ENCODE results near the gene PEPD.
A peak's percentile ranks its signal among the peaks of the same experiment; 100 is the strongest.

Gene PEPD

DNA sequence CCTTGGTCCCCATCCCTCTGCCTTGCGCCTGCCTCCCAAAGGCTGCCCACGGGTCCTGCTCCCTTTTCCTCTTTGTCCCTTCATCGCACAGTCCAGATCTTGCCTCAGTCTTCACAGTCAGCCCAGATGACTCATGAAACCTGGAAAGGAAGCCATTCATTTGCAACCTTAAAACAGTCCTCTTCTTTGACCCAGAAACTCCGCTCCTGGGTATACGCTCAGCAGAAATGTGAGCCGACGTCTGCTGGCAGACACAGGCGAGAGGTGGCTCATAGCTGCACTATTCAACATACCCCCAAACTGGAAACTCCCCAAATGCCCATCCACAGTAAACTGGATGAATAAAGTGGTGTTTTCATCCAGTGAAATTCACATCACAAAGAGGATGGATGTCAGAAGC lies 13.6 kb upstream of the PEPD start:
- no peak overlapping the region for H3K4me2 ChIP-seq (ENCODE audit: insufficient read depth, low read length, poor library complexity, severe bottlenecking)
- no peak overlapping the region for H2BK12ac ChIP-seq (ENCODE audit: low read length)
- no peaks in the 10 kb centered on the region for H3K36me3 ChIP-seq (replicated peaks in 1 of 2; ENCODE audit: control insufficient read depth in 2 of 2, insufficient read depth in 2 of 2, low read length in 2 of 2)
- no CpG with 5 or more reads among the region's 8 CpGs for WGBS, 2 donors (ENCODE audit: extremely low coverage in 2 of 2, insufficient read length in 2 of 2, insufficient replicate concordance in 1 of 2)
- H2AFZ ChIP-seq (ENCODE audit: low read length): no peak overlapping the region
- H3K79me1 ChIP-seq (ENCODE audit: low read depth, low read length): no peaks in the 10 kb centered on the region
- no peak overlapping the region for H3K27ac ChIP-seq (replicated peaks; ENCODE audit: low read length)
- no peak overlapping the region for H2BK120ac ChIP-seq (ENCODE audit: low read depth, low read length)
- H4K8ac ChIP-seq (ENCODE audit: low read depth, low read length): no peak overlapping the region
- H3K18ac ChIP-seq (ENCODE audit: low read length): no peak overlapping the region
- peaks cover 0 to 1% (median 0%) of the 10 kb centered on the region in 3 experiments for H3K27me3 ChIP-seq (ENCODE audit: control insufficient read depth in 3 of 3, insufficient read depth in 3 of 3, low read depth in 1 of 3, low read length in 3 of 3)
- peaks cover 0 to 8% of the 10 kb centered on the region in 2 donors for H3K4me1 ChIP-seq (ENCODE audit: control insufficient read depth in 2 of 2, insufficient read depth in 1 of 2, low read depth in 1 of 2, low read length in 2 of 2)
- H3K9me3 ChIP-seq (replicated peaks in 1 of 2; ENCODE audit: control insufficient read depth in 2 of 2, insufficient read depth in 1 of 2, low read depth in 1 of 2, low read length in 2 of 2): no peaks in the 10 kb centered on the region
- no peak overlapping the region for H4K91ac ChIP-seq (ENCODE audit: low read depth, low read length, poor library complexity)
- H2BK15ac ChIP-seq (ENCODE audit: low read length): no peak overlapping the region
- no peak overlapping the region for H3K23ac ChIP-seq (ENCODE audit: low read depth, low read length, poor library complexity)
- no peak overlapping the region for H3K4ac ChIP-seq (ENCODE audit: low read length)
- H2BK5ac ChIP-seq (ENCODE audit: low read length): no peak overlapping the region
- H3K9ac ChIP-seq (ENCODE audit: low read depth, low read length, poor library complexity): no peak overlapping the region
- no peak for DNase-seq (ENCODE audit: low spot score)
- no peak overlapping the region for H2AK5ac ChIP-seq (ENCODE audit: low read depth, low read length)
- H3K14ac ChIP-seq (ENCODE audit: low read length): no peak overlapping the region
- no peak overlapping the region for H3K4me3 ChIP-seq (ENCODE audit: low read length in 2 of 2)

DNA sequence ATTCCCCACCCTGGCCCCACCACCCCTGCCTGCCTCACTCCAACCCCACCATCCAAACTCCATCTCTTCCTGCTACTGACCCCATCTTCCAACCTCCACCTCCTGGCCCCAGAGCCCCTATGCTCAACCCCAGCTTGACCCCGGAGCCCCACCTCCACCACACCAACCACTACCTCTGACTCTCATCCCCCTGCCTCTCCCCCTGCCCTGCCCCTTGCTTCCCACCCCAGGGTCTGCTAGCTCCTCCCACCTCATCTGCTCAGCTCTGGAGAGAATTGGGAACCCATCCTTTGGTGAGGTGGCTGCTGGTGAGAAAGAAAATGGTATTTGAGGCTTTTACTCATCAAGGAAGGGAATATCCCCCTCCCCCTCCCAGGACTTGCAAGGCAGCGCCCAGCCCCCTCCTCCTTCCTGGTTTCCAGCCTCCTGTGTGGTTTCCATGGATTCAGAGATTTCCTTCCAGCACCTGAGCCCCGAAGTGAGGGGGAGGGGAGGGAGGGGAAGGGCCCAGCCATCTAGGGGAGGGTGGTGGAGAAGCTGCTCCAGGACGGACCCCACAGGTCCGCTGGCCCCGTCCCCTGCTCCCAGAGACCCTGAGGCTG lies 11.4 kb upstream of the PEPD start:
- Histone ChIP-seq H2BK120ac (ENCODE audit: low read depth, low read length) (no peak overlapping the region), H3K9ac (ENCODE audit: low read depth, low read length, poor library complexity) (no peak overlapping the region), H2BK12ac (ENCODE audit: low read length) (no peak overlapping the region), H3K4me1 (ENCODE audit: control insufficient read depth in 2 of 2, insufficient read depth in 1 of 2, low read depth in 1 of 2, low read length in 2 of 2) (peaks cover 0 to 8% of the 10 kb centered on the region in 2 donors), H4K91ac (ENCODE audit: low read depth, low read length, poor library complexity) (no peak overlapping the region), H2AK5ac (ENCODE audit: low read depth, low read length) (peak overlapping the region; percentile 31), H3K4me3 (ENCODE audit: low read length in 2 of 2) (no peak overlapping the region), H3K4ac (ENCODE audit: low read length) (no peak overlapping the region), H3K36me3 (replicated peaks in 1 of 2; ENCODE audit: control insufficient read depth in 2 of 2, insufficient read depth in 2 of 2, low read length in 2 of 2) (no peaks in the 10 kb centered on the region), H2BK15ac (ENCODE audit: low read length) (no peak overlapping the region), H3K23ac (ENCODE audit: low read depth, low read length, poor library complexity) (no peak overlapping the region), H3K27me3 (ENCODE audit: control insufficient read depth in 3 of 3, insufficient read depth in 3 of 3, low read depth in 1 of 3, low read length in 3 of 3) (peaks cover 0 to 11% (median 0%) of the 10 kb centered on the region in 3 experiments), H3K79me1 (ENCODE audit: low read depth, low read length) (no peaks in the 10 kb centered on the region), H2BK5ac (ENCODE audit: low read length) (no peak overlapping the region), H4K8ac (ENCODE audit: low read depth, low read length) (no peak overlapping the region), H3K14ac (ENCODE audit: low read length) (no peak overlapping the region), H3K9me3 (replicated peaks in 1 of 2; ENCODE audit: control insufficient read depth in 2 of 2, insufficient read depth in 1 of 2, low read depth in 1 of 2, low read length in 2 of 2) (no peaks in the 10 kb centered on the region), H3K18ac (ENCODE audit: low read length) (no peak overlapping the region), H3K4me2 (ENCODE audit: insufficient read depth, low read length, poor library complexity, severe bottlenecking) (no peak overlapping the region), H3K27ac (replicated peaks; ENCODE audit: low read length) (no peak overlapping the region), H2AFZ (ENCODE audit: low read length) (no peak overlapping the region)
- WGBS, 2 donors (ENCODE audit: extremely low coverage in 2 of 2, insufficient read length in 2 of 2, insufficient replicate concordance in 1 of 2): no CpG with 5 or more reads among the region's 6 CpGs
- peak; percentile 14 for DNase-seq (ENCODE audit: low spot score)

DNA sequence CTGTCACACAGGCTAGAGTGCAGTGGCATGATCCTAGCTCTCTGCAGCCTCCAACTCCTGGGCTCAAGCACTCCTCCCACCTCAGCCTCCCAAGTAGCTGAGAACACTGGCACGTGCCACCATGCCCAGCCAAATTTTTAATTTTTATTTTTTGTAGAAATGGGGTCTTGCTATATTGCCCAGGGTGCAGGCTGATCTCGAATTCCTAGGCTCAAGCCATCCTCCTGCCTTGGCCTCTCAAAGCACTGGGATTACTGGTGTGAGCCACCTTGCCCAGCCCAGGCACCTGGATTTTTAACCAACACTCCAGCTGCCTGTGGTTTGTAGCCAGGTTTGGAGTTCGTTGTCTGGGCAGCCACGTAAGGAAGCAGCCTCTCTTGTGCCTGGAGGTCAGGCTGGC lies 9.3 kb upstream of the PEPD start:
- no CpG with 5 or more reads among the region's 4 CpGs for WGBS, 2 donors (ENCODE audit: extremely low coverage in 2 of 2, insufficient read length in 2 of 2, insufficient replicate concordance in 1 of 2)
- no peak overlapping the region for H3K9ac ChIP-seq (ENCODE audit: low read depth, low read length, poor library complexity)

DNA sequence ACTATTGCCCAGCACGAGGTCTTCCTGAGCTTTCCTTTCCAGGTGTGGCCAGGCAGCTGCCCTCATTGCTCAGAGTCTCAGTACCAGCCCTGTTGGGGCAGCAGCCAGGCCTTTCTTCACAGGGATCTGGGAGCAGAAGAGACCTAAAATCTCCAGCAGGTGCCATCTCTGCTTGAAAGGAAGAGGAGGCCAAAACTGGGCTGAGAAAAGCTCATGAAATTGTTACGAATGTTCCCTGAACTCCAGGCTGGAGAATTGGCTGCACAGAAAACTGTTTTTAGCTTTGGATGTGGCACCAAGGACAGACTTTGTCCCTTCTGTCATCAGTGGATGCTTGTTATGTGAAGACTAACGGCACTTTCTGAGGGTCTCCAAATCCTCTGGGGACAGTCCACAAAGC lies 8.7 kb upstream of the PEPD start:
- H3K36me3 ChIP-seq (replicated peaks in 1 of 2; ENCODE audit: control insufficient read depth in 2 of 2, insufficient read depth in 2 of 2, low read length in 2 of 2): no peaks in the 10 kb centered on the region
- no peak overlapping the region for H3K4me3 ChIP-seq (ENCODE audit: low read length in 2 of 2)
- no peaks in the 10 kb centered on the region for H3K9me3 ChIP-seq (replicated peaks in 1 of 2; ENCODE audit: control insufficient read depth in 2 of 2, insufficient read depth in 1 of 2, low read depth in 1 of 2, low read length in 2 of 2)
- peaks cover 0 to 8% of the 10 kb centered on the region in 2 donors for H3K4me1 ChIP-seq (ENCODE audit: control insufficient read depth in 2 of 2, insufficient read depth in 1 of 2, low read depth in 1 of 2, low read length in 2 of 2)
- no peak overlapping the region for H2BK120ac ChIP-seq (ENCODE audit: low read depth, low read length)
- no peak overlapping the region for H3K4ac ChIP-seq (ENCODE audit: low read length)
- H2BK12ac ChIP-seq (ENCODE audit: low read length): no peak overlapping the region
- H3K18ac ChIP-seq (ENCODE audit: low read length): no peak overlapping the region
- H3K4me2 ChIP-seq (ENCODE audit: insufficient read depth, low read length, poor library complexity, severe bottlenecking): no peak overlapping the region
- H2BK5ac ChIP-seq (ENCODE audit: low read length): no peak overlapping the region
- H3K79me1 ChIP-seq (ENCODE audit: low read depth, low read length): no peaks in the 10 kb centered on the region
- no peak for DNase-seq (ENCODE audit: low spot score)
- no CpG with 5 or more reads among the region's 3 CpGs for WGBS, 2 donors (ENCODE audit: extremely low coverage in 2 of 2, insufficient read length in 2 of 2, insufficient replicate concordance in 1 of 2)
- no peak overlapping the region for H2BK15ac ChIP-seq (ENCODE audit: low read length)
- peaks cover 0 to 13% (median 0%) of the 10 kb centered on the region in 3 experiments for H3K27me3 ChIP-seq (ENCODE audit: control insufficient read depth in 3 of 3, insufficient read depth in 3 of 3, low read depth in 1 of 3, low read length in 3 of 3)
- no peak overlapping the region for H4K91ac ChIP-seq (ENCODE audit: low read depth, low read length, poor library complexity)
- no peak overlapping the region for H2AFZ ChIP-seq (ENCODE audit: low read length)
- no peak overlapping the region for H3K23ac ChIP-seq (ENCODE audit: low read depth, low read length, poor library complexity)
- H3K9ac ChIP-seq (ENCODE audit: low read depth, low read length, poor library complexity): no peak overlapping the region
- no peak overlapping the region for H4K8ac ChIP-seq (ENCODE audit: low read depth, low read length)
- no peak overlapping the region for H2AK5ac ChIP-seq (ENCODE audit: low read depth, low read length)
- no peak overlapping the region for H3K27ac ChIP-seq (replicated peaks; ENCODE audit: low read length)
- no peak overlapping the region for H3K14ac ChIP-seq (ENCODE audit: low read length)

More for the DNA sequence above, 9.3 kb upstream of the PEPD start:
- Histone ChIP-seq H3K79me1 (ENCODE audit: low read depth, low read length) (no peaks in the 10 kb centered on the region), H3K4ac (ENCODE audit: low read length) (no peak overlapping the region), H3K23ac (ENCODE audit: low read depth, low read length, poor library complexity) (no peak overlapping the region), H3K18ac (ENCODE audit: low read length) (no peak overlapping the region), H2BK15ac (ENCODE audit: low read length) (no peak overlapping the region), H3K4me2 (ENCODE audit: insufficient read depth, low read length, poor library complexity, severe bottlenecking) (no peak overlapping the region), H2BK12ac (ENCODE audit: low read length) (no peak overlapping the region), H3K36me3 (replicated peaks in 1 of 2; ENCODE audit: control insufficient read depth in 2 of 2, insufficient read depth in 2 of 2, low read length in 2 of 2) (no peaks in the 10 kb centered on the region), H4K8ac (ENCODE audit: low read depth, low read length) (no peak overlapping the region), H2BK120ac (ENCODE audit: low read depth, low read length) (no peak overlapping the region), H2AK5ac (ENCODE audit: low read depth, low read length) (no peak overlapping the region), H2BK5ac (ENCODE audit: low read length) (no peak overlapping the region), H3K4me1 (ENCODE audit: control insufficient read depth in 2 of 2, insufficient read depth in 1 of 2, low read depth in 1 of 2, low read length in 2 of 2) (peaks cover 0 to 8% of the 10 kb centered on the region in 2 donors), H4K91ac (ENCODE audit: low read depth, low read length, poor library complexity) (no peak overlapping the region), H3K9me3 (replicated peaks in 1 of 2; ENCODE audit: control insufficient read depth in 2 of 2, insufficient read depth in 1 of 2, low read depth in 1 of 2, low read length in 2 of 2) (no peaks in the 10 kb centered on the region), H3K27me3 (ENCODE audit: control insufficient read depth in 3 of 3, insufficient read depth in 3 of 3, low read depth in 1 of 3, low read length in 3 of 3) (peaks cover 0 to 13% (median 0%) of the 10 kb centered on the region in 3 experiments), H2AFZ (ENCODE audit: low read length) (no peak overlapping the region), H3K27ac (replicated peaks; ENCODE audit: low read length) (no peak overlapping the region), H3K4me3 (ENCODE audit: low read length in 2 of 2) (no peak overlapping the region), H3K14ac (ENCODE audit: low read length) (no peak overlapping the region)
- DNase-seq (ENCODE audit: low spot score): no peak

All from neuronal stem cell (in vitro differentiated cells).